ENCODE results near the gene LYPD6B.

Gene LYPD6B

GRCh38 chr2:149258531-149258930, 220.0 kb downstream of the LYPD6B start:
- no peak for DNase-seq
- Histone ChIP-seq H3K27me3 (replicated peaks; ENCODE audit: insufficient read depth, low read length) (no peaks in the 10 kb centered on the region), H3F3A (ENCODE audit: insufficient read depth, low read length) (no peaks in the 10 kb centered on the region), H3K4me2 (ENCODE audit: low read depth, low read length) (no peak overlapping the region), H3K4me3 (ENCODE audit: low read length) (no peak overlapping the region), H4K20me1 (ENCODE audit: insufficient read depth, low read length) (no peaks in the 10 kb centered on the region), H3K9me2 (replicated peaks; ENCODE audit: insufficient read depth, low read length) (no peaks in the 10 kb centered on the region), H3K9me3 (replicated peaks; ENCODE audit: insufficient read depth, low read length) (no peaks in the 10 kb centered on the region), H2AFZ (ENCODE audit: low read length) (no peak overlapping the region), H3K27ac (ENCODE audit: low read length) (no peak overlapping the region), H3K36me3 (replicated peaks; ENCODE audit: insufficient read depth, low read length) (no peaks in the 10 kb centered on the region), H3K79me2 (ENCODE audit: low read length) (no peaks in the 10 kb centered on the region), H3K4me1 (ENCODE audit: low read length) (no peaks in the 10 kb centered on the region), H3K9ac (ENCODE audit: low read length) (no peak overlapping the region)
- TF ChIP-seq EZH2phosphoT487 (IDR thresholded peaks at IDR 0.05; ENCODE audit: low read length) (no peak), CTCF (IDR thresholded peaks at IDR 0.05; ENCODE audit: low read length) (no peak), EZH2 (optimal IDR thresholded peaks at IDR 0.05; ENCODE audit: low read depth, low read length) (no peak)

- Histone ChIP-seq H3K27ac (ENCODE audit: low read length) (no peak overlapping the region), H3K4me2 (ENCODE audit: low read depth, low read length) (no peak overlapping the region), H3K9me3 (replicated peaks; ENCODE audit: insufficient read depth, low read length) (no peaks in the 10 kb centered on the region), H3K4me1 (ENCODE audit: low read length) (no peaks in the 10 kb centered on the region), H3K27me3 (replicated peaks; ENCODE audit: insufficient read depth, low read length) (no peaks in the 10 kb centered on the region), H2AFZ (ENCODE audit: low read length) (no peak overlapping the region), H4K20me1 (ENCODE audit: insufficient read depth, low read length) (no peaks in the 10 kb centered on the region), H3F3A (ENCODE audit: insufficient read depth, low read length) (no peaks in the 10 kb centered on the region), H3K36me3 (replicated peaks; ENCODE audit: insufficient read depth, low read length) (no peaks in the 10 kb centered on the region), H3K9ac (ENCODE audit: low read length) (no peak overlapping the region), H3K4me3 (ENCODE audit: low read length) (no peak overlapping the region), H3K9me2 (replicated peaks; ENCODE audit: insufficient read depth, low read length) (no peaks in the 10 kb centered on the region), H3K79me2 (ENCODE audit: low read length) (no peaks in the 10 kb centered on the region)
- no peak for DNase-seq
- TF ChIP-seq CTCF (IDR thresholded peaks at IDR 0.05; ENCODE audit: low read length) (no peak), EZH2phosphoT487 (IDR thresholded peaks at IDR 0.05; ENCODE audit: low read length) (no peak), EZH2 (optimal IDR thresholded peaks at IDR 0.05; ENCODE audit: low read depth, low read length) (no peak)
Observed at GRCh38 chr2:149259136-149259535, 220.6 kb downstream of the LYPD6B start.

DNA sequence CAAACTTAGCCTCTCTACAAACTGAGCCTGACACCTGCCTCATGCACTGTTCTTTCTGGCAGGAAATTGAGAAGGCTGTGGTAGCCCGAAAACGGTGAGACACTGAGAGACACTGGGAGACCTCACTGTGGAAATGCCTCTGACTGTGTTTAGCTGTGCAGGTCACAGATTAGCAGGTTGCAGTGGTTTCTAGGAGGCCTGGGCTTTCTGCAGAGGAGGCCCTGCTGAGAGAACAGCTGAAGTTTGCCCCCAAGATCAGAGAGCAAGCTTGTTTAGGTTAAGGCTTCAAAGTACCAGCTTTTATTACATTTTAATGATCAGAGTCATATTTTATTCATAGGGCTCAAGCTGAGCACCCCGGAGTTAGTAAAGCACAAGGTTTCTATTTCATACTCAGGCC, 223.2 kb downstream of the LYPD6B start:
- TF ChIP-seq EZH2phosphoT487 (IDR thresholded peaks at IDR 0.05; ENCODE audit: low read length) (no peak), CTCF (IDR thresholded peaks at IDR 0.05; ENCODE audit: low read length) (no peak), EZH2 (optimal IDR thresholded peaks at IDR 0.05; ENCODE audit: low read depth, low read length) (no peak)
- Histone ChIP-seq H4K20me1 (ENCODE audit: insufficient read depth, low read length) (no peaks in the 10 kb centered on the region), H3K9me3 (replicated peaks; ENCODE audit: insufficient read depth, low read length) (no peaks in the 10 kb centered on the region), H3F3A (ENCODE audit: insufficient read depth, low read length) (no peaks in the 10 kb centered on the region), H3K4me1 (ENCODE audit: low read length) (no peaks in the 10 kb centered on the region), H3K9ac (ENCODE audit: low read length) (no peak overlapping the region), H3K9me2 (replicated peaks; ENCODE audit: insufficient read depth, low read length) (no peaks in the 10 kb centered on the region), H2AFZ (ENCODE audit: low read length) (no peak overlapping the region), H3K79me2 (ENCODE audit: low read length) (no peaks in the 10 kb centered on the region), H3K4me3 (ENCODE audit: low read length) (no peak overlapping the region), H3K36me3 (replicated peaks; ENCODE audit: insufficient read depth, low read length) (no peaks in the 10 kb centered on the region), H3K4me2 (ENCODE audit: low read depth, low read length) (no peak overlapping the region), H3K27ac (ENCODE audit: low read length) (no peak overlapping the region), H3K27me3 (replicated peaks; ENCODE audit: insufficient read depth, low read length) (no peaks in the 10 kb centered on the region)
- DNase-seq, result peak; percentile 36
